Common myeloid progenitor, CD34-positive (primary cell): ENCODE measurements around the gene DENND5A.

Experiments
- CTCF ChIA-PET: fragments of 350-600 bp; sonication (Branson Sonifier 250); formaldehyde crosslinking; loops from one replicate; lab custom pipeline; 2021; ENCODE audit warnings: antibody characterized with exemption; lab: Charles Lee
- POLR2A ChIA-PET: fragments of 350-600 bp; sonication (Branson Sonifier 250); formaldehyde crosslinking; loops from one replicate; lab custom pipeline; 2021; ENCODE audit warnings: antibody characterized with exemption; lab: Charles Lee
- DNase-seq, 3 donors: peaks; one replicate each; pipeline versions ENCODE4 v3.0.0 to v3.0.0-alpha.2; 2013
- H3K27ac ChIP-seq, 2 experiments: 1 replicate in 1 of 2; 2 replicates in 1 of 2; pipeline ENCODE4 v1.7.0; 2013; ENCODE audit warnings: inconsistent platforms in 2 of 2, low read length in 2 of 2, mild to moderate bottlenecking in 2 of 2, low read depth in 1 of 2, moderate library complexity in 1 of 2; ENCODE audit not compliant: severe bottlenecking in 2 of 2, insufficient read depth in 1 of 2, poor library complexity in 1 of 2
- H3K27me3 ChIP-seq, 5 experiments: replicated peaks in 2 of 5; 1 replicate in 3 of 5; 2 replicates in 2 of 5; pipeline versions ENCODE4 v1.6.1 to v1.7.0; 2013; ENCODE audit warnings: low read length in 4 of 5, mild to moderate bottlenecking in 2 of 5, moderate library complexity in 2 of 5, inconsistent platforms in 1 of 5; ENCODE audit not compliant: insufficient read depth in 5 of 5, control insufficient read depth in 4 of 5
- H3K36me3 ChIP-seq, 4 experiments: 1 replicate in 2 of 4; 2 replicates in 2 of 4; pipeline versions ENCODE4 v1.6.1 to v1.7.0; 2013; ENCODE audit warnings: low read length in 3 of 4, control low read depth in 1 of 4, mild to moderate bottlenecking in 1 of 4; ENCODE audit not compliant: control insufficient read depth in 4 of 4, insufficient read depth in 4 of 4
- H3K4me1 ChIP-seq, 4 experiments: 1 replicate in 3 of 4; 2 replicates in 1 of 4; pipeline versions ENCODE4 v1.6.1 to v1.7.1; 2013; ENCODE audit warnings: low read length in 3 of 4, mild to moderate bottlenecking in 3 of 4, control low read depth in 1 of 4, inconsistent platforms in 1 of 4, moderate library complexity in 1 of 4; ENCODE audit not compliant: control insufficient read depth in 4 of 4, insufficient read depth in 4 of 4; ENCODE audit errors: control extremely low read depth in 1 of 4
- H3K4me3 ChIP-seq, 7 experiments: 1 replicate in 4 of 7; 2 replicates in 3 of 7; pipeline versions ENCODE4 v1.5.1 to v1.7.0; 2013; ENCODE audit warnings: mild to moderate bottlenecking in 7 of 7, low read length in 6 of 7, moderate library complexity in 6 of 7, inconsistent platforms in 2 of 7, low read depth in 2 of 7, control low read depth in 1 of 7; ENCODE audit not compliant: insufficient read depth in 4 of 7, control insufficient read depth in 1 of 7; ENCODE audit errors: extremely low read depth in 1 of 7
- H3K9me3 ChIP-seq, 5 experiments: 1 replicate in 4 of 5; 2 replicates in 1 of 5; pipeline versions ENCODE4 v1.6.1 to v1.7.1; 2013; ENCODE audit warnings: low read length in 4 of 5, mild to moderate bottlenecking in 2 of 5, inconsistent platforms in 1 of 5, low read depth in 1 of 5, moderate library complexity in 1 of 5; ENCODE audit not compliant: control insufficient read depth in 4 of 5, insufficient read depth in 2 of 5; ENCODE audit errors: control extremely low read depth in 1 of 5
- WGBS: methylation state at CpG from one replicate; pipeline ENCODE4 v1.1.5; 2013; ENCODE audit not compliant: insufficient coverage; 5-methylcytosine and 5-hydroxymethylcytosine counted together

Gene DENND5A

DNA sequence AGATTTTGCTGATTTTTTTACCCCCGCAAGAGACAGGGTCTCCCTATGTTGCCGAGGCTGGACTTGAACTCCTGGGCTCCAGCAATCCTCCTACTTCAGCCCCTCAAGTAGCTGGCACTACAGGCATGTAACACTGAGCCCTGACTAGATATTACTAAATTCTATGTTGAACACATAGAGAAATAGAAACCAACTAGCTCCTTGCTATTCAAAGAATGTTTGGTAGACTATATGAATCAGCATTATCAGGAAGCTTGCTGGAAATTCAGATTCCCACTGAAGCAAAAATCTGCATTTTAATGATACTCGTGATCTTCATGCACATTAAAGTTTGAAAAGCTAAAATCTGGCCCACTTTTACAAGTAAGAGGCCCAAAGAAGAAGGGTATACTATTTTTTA is 37.3 kb upstream of the DENND5A start:
- no peaks in the 10 kb centered on the region for H3K9me3 ChIP-seq
- no peak overlapping the region for H3K4me3 ChIP-seq
- peaks cover 0 to 3% (median 3%) of the 10 kb centered on the region in 4 experiments for H3K36me3 ChIP-seq
- WGBS = 100% methylated on average over 1 of the region's 3 CpGs
- ChIA-PET CTCF (interaction anchor here (1.1 to 1.5 kb wide), 2 partner anchors 9 to 64 kb away, joined by 3 to 4 read pairs; no protein-coding TSS in a partner anchor), POLR2A (interaction anchor here (0.6 kb wide), 1 partner anchor 84 kb away, joined by 5 read pairs; no protein-coding TSS in a partner anchor)
- H3K4me1 ChIP-seq = no peaks in the 10 kb centered on the region
- no peak overlapping the region for H3K27ac ChIP-seq
- no peak for DNase-seq
- no peaks in the 10 kb centered on the region for H3K27me3 ChIP-seq

DNA sequence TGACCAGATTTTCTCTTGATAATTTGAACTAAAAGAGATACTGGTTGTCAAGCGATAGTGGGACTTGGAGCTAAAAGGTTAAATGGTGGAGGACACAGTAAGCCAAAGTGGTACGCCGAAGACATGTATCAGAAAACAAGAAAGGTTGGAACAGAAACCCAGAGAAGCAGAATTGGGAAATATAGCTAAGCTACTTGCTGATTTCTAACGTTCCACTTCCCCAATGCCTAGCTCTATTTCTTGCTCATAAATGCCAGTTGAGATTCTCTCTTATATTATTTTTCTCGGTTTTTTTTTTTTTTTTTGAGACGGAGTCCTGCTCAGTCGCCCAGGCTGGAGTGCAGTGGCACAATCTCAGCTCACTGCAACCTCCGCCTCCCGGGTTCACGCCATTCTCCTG is 36.6 kb upstream of the DENND5A start:
- 89% methylated on average over 5 of the region's 10 CpGs for WGBS
- ChIA-PET POLR2A (interaction anchor here (0.6 to 0.7 kb wide), 3 partner anchors 10 to 85 kb away, joined by 4 to 5 read pairs (median 4); partner anchors contain the start of gene IPO7), CTCF (interaction anchor here (0.8 to 1.1 kb wide), 3 partner anchors 12 to 84 kb away, joined by 3 read pairs; no protein-coding TSS in a partner anchor)
- Histone ChIP-seq H3K27me3 (no peaks in the 10 kb centered on the region), H3K36me3 (peaks cover 0 to 5% (median 3%) of the 10 kb centered on the region in 4 experiments), H3K4me1 (no peaks in the 10 kb centered on the region), H3K4me3 (no peak overlapping the region), H3K27ac (no peak overlapping the region), H3K9me3 (no peaks in the 10 kb centered on the region)
- DNase-seq = no peak

DNA sequence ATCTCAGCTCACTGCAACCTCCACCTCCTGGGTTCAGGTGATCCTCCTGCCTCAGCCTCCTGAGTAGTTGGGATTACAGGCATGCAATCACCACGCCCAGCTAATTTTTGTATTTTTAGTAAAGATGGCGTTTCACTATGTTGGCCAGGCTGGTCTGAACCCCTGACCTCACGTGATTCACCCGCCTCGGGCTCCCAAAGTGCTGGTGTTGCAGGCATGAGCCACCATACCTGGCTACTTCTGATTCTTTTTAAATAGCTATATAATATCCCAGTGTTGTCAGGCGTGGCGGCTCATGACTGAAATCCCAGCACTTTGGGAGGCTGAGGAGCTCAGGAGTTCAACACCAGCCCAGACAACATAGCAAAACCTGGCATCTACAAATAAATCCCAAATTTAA is 28.5 kb upstream of the DENND5A start:
- Histone ChIP-seq H3K9me3 (no peaks in the 10 kb centered on the region), H3K27ac (no peak overlapping the region), H3K27me3 (no peaks in the 10 kb centered on the region), H3K4me3 (no peak overlapping the region), H3K4me1 (no peaks in the 10 kb centered on the region), H3K36me3 (peaks cover 0 to 14% (median 7%) of the 10 kb centered on the region in 4 experiments)
- DNase-seq = no peak
- CTCF ChIA-PET = interaction anchor here (0.7 to 3.8 kb wide), 3 partner anchors 11 to 80 kb away, joined by 3 to 18 read pairs (median 4); no protein-coding TSS in a partner anchor
- WGBS = 100% methylated on average over 3 of the region's 7 CpGs
- POLR2A ChIA-PET = interaction anchor here (0.5 to 0.6 kb wide), 2 partner anchors 115 to 164 kb away, joined by 3 read pairs; no protein-coding TSS in a partner anchor

DNA sequence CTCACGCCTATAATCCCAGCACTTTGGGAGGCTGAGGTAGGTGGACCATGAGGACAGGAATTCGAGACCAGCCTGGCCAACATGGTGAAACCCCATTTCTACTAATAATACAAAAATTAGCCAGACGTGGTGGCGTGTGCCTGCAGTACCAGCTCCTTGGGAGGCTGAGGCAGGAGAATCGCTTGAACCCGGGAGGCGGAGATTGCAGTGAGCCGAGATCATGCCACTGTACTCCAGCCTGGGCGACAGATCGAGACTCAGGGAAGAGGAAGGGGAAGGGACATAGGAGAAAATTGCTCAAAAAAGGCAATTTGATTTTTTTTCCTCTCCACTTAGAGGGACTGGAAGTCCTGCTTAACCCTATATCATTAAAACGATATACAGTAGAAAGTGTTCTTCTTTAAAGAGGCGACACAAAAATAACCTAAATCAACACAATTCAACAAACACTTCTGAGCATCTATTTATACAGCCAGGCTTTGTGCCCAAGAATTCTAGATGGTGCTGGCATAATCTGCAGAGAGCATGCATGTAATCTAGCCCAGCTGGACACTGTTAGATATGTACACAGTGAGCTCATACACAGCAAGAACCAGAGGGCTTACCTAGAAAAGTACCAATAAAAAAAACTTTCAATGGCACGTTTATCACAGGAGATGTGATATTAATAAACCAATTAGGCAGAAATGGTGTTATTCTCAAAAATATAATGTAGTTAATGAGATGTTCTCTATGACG is 20.9 kb upstream of the DENND5A start:
- no peaks in the 10 kb centered on the region for H3K9me3 ChIP-seq
- no peak for DNase-seq
- H3K4me1 ChIP-seq = peaks cover 0 to 5% (median 1%) of the 10 kb centered on the region in 4 experiments
- H3K27ac ChIP-seq = no peak overlapping the region
- H3K27me3 ChIP-seq = no peaks in the 10 kb centered on the region
- no peak overlapping the region for H3K4me3 ChIP-seq
- peaks cover 0 to 7% (median 5%) of the 10 kb centered on the region in 4 experiments for H3K36me3 ChIP-seq
- POLR2A ChIA-PET = interaction anchor here (1.6 kb wide), 1 partner anchor 21 kb away, joined by 4 read pairs; the partner anchor contains the start of gene DENND5A
- CTCF ChIA-PET = interaction anchor here (1.8 to 2.4 kb wide), 2 partner anchors 22 to 83 kb away, joined by 3 to 5 read pairs; no protein-coding TSS in a partner anchor
- 96% methylated on average over 8 of the region's 14 CpGs for WGBS

DNA sequence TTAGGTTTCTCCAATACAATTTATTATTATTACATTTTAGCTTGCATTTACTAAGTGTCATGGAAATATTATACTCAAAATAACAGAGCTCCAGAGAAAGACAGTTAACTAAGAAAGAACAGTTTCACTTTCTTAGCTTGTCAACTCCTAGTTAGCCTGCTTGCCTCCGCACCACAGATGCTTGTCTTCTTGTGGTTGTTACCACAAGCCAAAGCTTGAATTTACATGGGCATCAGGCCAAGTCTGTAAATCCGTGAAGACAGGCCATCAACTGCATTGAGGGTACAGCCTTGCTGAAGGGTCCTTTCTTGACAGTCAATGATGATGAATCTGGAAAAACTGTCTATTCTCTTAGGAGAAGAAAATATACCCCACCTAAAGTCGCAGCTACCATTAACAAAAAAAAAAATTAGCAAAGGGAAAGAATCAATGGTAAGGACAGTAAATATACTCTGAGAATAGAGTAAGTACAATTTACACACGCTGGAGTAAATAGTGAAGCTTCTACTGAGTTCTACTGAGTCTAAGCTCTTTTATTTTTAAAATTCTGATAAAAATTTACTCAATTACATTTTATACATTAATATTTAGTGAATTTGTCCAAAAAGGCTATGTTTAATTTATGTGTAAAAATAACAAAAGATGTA is 15.6 kb upstream of the DENND5A start:
- H3K27ac ChIP-seq = no peak overlapping the region
- 0% methylated on average over 1 of the region's 4 CpGs for WGBS
- H3K36me3 ChIP-seq = peaks cover 0 to 2% (median under 1%) of the 10 kb centered on the region in 4 experiments
- POLR2A ChIA-PET = interaction anchor here (0.5 to 1.2 kb wide), 6 partner anchors 10 to 35 kb away, joined by 3 to 11 read pairs (median 3); partner anchors contain the start of gene DENND5A
- H3K27me3 ChIP-seq = no peaks in the 10 kb centered on the region
- CTCF ChIA-PET = interaction anchor here (0.6 to 4.5 kb wide), 13 partner anchors 9 to 225 kb away, joined by 3 to 18 read pairs (median 3); no protein-coding TSS in a partner anchor
- DNase-seq = peak; percentile 89 to 97 (median 95)
- H3K9me3 ChIP-seq = no peaks in the 10 kb centered on the region
- peak overlapping the region in 5 of 7 experiments; percentile 1 to 51 (median 12) for H3K4me3 ChIP-seq
- peaks cover 1 to 15% (median 13%) of the 10 kb centered on the region in 4 experiments for H3K4me1 ChIP-seq

DNA sequence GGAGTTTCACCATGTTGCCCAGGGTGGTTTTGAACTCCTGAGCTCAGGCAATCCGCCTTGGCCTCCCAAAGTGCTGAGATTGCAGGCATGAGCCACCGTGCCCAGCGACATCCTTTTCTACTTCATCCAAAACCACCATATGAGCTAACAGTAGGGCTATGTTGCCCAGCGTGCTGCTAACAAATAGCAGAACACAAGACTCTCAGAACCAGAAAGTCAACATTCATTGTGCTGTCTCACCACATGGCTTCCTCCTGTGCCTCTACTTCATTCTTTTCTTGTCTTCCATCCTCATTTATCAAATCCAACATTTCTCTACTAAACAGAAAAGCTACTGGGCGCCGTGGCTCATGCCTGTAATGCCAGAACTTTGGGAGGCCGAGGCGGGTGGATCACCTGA is 12.0 kb upstream of the DENND5A start:
- Histone ChIP-seq H3K27me3 (no peaks in the 10 kb centered on the region), H3K4me1 (peaks cover 5 to 25% (median 21%) of the 10 kb centered on the region in 4 experiments), H3K27ac (no peak overlapping the region), H3K9me3 (no peaks in the 10 kb centered on the region), H3K36me3 (peaks cover 0 to under 1% (median 0%) of the 10 kb centered on the region in 4 experiments), H3K4me3 (no peak overlapping the region)
- no peak for DNase-seq
- WGBS = 100% methylated on average over 4 of the region's 8 CpGs
- CTCF ChIA-PET = interaction anchor here (0.6 to 2.9 kb wide), 5 partner anchors 13 to 129 kb away, joined by 3 to 9 read pairs (median 3); partner anchors contain the start of gene TMEM41B
- POLR2A ChIA-PET = no interaction called here
